HepG2 (cell line): ENCODE measurements around the gene CDYL. TPM values are rescaled to one million over a fixed set of nuclear protein-coding genes. Genes with fewer than 3 reads are reported as not detected.
A peak's percentile ranks its signal among the peaks of the same experiment; 100 is the strongest.

ENCODE experiments used
- DDIT3 ChIP-seq: sonication (generic); formaldehyde crosslinking; IDR thresholded peaks from 2 replicates; pipeline ENCODE4 v1.4.0; 2020; ENCODE audit warnings: mild to moderate bottlenecking, missing genetic modification reagents
- HNRNPLL ChIP-seq: fragments of 200-400 bp; formaldehyde crosslinking; IDR thresholded peaks from 2 replicates; pipeline ENCODE4 v1.6.1; 2017; ENCODE audit warnings: mild to moderate bottlenecking, low read depth, low read length; ENCODE audit not compliant: poor library complexity, severe bottlenecking
- IRF9 ChIP-seq: sonication (generic); formaldehyde crosslinking; IDR thresholded peaks from 2 replicates; pipeline ENCODE4 v1.8.0; 2022; ENCODE audit warnings: missing genetic modification reagents, mild to moderate bottlenecking, borderline replicate concordance
- KLF11 ChIP-seq: IDR thresholded peaks from 2 replicates; pipeline ENCODE4 v1.6.1; 2016; ENCODE audit warnings: missing compliant biosample characterization
- MED8 ChIP-seq: sonication (generic); formaldehyde crosslinking; IDR thresholded peaks from 2 replicates; pipeline ENCODE4 v1.8.1; 2023; ENCODE audit warnings: mild to moderate bottlenecking, missing genetic modification reagents; ENCODE audit not compliant: insufficient replicate concordance
- PLRG1 ChIP-seq: fragments of 450-650 bp; conservative IDR thresholded peaks from 2 replicates; pipeline ENCODE4 v1.6.1; 2016
- RBAK ChIP-seq: sonication (generic); formaldehyde crosslinking; IDR thresholded peaks from 2 replicates; pipeline ENCODE4 v1.5.1; 2020; ENCODE audit warnings: mild to moderate bottlenecking, missing genetic modification reagents
- RFX5 ChIP-seq: IDR thresholded peaks from 2 replicates; pipeline ENCODE4 v1.6.1; 2011; ENCODE audit warnings: low read depth, low read length, improper control_type of control experiment
- SALL2 ChIP-seq: sonication (generic); formaldehyde crosslinking; IDR thresholded peaks from 2 replicates; pipeline ENCODE4 v1.8.1; 2023; ENCODE audit warnings: mild to moderate bottlenecking, missing genetic modification reagents, inconsistent platforms
- SNRNP70 ChIP-seq: fragments of 200-400 bp; formaldehyde crosslinking; IDR thresholded peaks from 2 replicates; pipeline ENCODE4 v1.6.1; 2017; ENCODE audit warnings: mild to moderate bottlenecking, low read depth, low read length, moderate library complexity
- ZBED4 ChIP-seq: sonication (generic); formaldehyde crosslinking; IDR thresholded peaks from 2 replicates; pipeline ENCODE4 v1.4.0; 2020; ENCODE audit warnings: missing genetic modification reagents, borderline replicate concordance
- ZBTB43 ChIP-seq: sonication (generic); formaldehyde crosslinking; conservative IDR thresholded peaks from 2 replicates; pipeline ENCODE4 v1.4.0; 2020; ENCODE audit warnings: missing genetic modification reagents
- ZNF138 ChIP-seq: sonication (generic); formaldehyde crosslinking; IDR thresholded peaks from 2 replicates; pipeline ENCODE4 v1.5.0; 2020; ENCODE audit warnings: mild to moderate bottlenecking, low read depth, missing genetic modification reagents
- ZNF44 ChIP-seq: sonication (generic); formaldehyde crosslinking; IDR thresholded peaks from 2 replicates; pipeline ENCODE4 v1.5.1; 2020; ENCODE audit warnings: mild to moderate bottlenecking, missing genetic modification reagents
- ZNF510 ChIP-seq: sonication (generic); formaldehyde crosslinking; IDR thresholded peaks from 2 replicates; pipeline ENCODE4 v1.4.0; 2020; ENCODE audit warnings: low read depth, mild to moderate bottlenecking, missing genetic modification reagents
- ZNF629 ChIP-seq: sonication (generic); formaldehyde crosslinking; conservative IDR thresholded peaks from 2 replicates; pipeline ENCODE4 v1.5.0; 2020; ENCODE audit warnings: missing genetic modification reagents
- ZNF768 ChIP-seq: sonication (generic); formaldehyde crosslinking; IDR thresholded peaks from 2 replicates; pipeline ENCODE4 v1.4.0; 2020; ENCODE audit warnings: missing genetic modification reagents
- ZNF776 ChIP-seq: sonication (generic); formaldehyde crosslinking; IDR thresholded peaks from 2 replicates; pipeline ENCODE4 v1.4.0; 2020; ENCODE audit warnings: mild to moderate bottlenecking, missing genetic modification reagents
- polyA plus RNA-seq, 8 experiments: library from polyadenylated mRNA; depleted of rRNA in 3 of 8; stranded (reverse) in 7 of 8; unstranded in 1 of 8; fragments of >200 nt; fragmentation: Illumina TruSeq in 4 of 8; extraction: Trizol in 4 of 8; gene quantifications; 2 replicates each; pipeline versions ENCODE4 v1.2.1 to v1.2.3, GENCODE V29; 2011 to 2016; ENCODE audit warnings: low read depth in 4 of 8, missing spikeins in 1 of 8, mixed read lengths in 1 of 8; ENCODE audit not compliant: insufficient read depth in 1 of 8
- total RNA-seq, 5 experiments: library from RNA; depleted of rRNA; stranded (reverse); fragments of >200 nt; fragmentation: Illumina TruSeq; extraction: Trizol; gene quantifications; 2 replicates each; pipeline ENCODE4 v1.2.3, GENCODE V29; 2016; ENCODE audit warnings: low read depth in 1 of 5

The CDYL gene
- total and polyA plus RNA-seq, 2 of the 13 experiments (the other 11 are each of a cell fraction or from before 2014, with no cell fraction given) = 22.8 to 105 TPM

GRCh38 chr6:5003604-5004372 is 227.6 kb downstream of the CDYL start, which contains the start of gene RPP40 (continued):
- TF ChIP-seq ZNF776 (CRISPR knock-in tag) (peak; percentile 92; the same call in 1 of the 2 replicates), HNRNPLL (peak; percentile 83), ZBED4 (CRISPR knock-in tag) (peak; percentile 35; the same call in 1 of the 2 replicates), PLRG1 (no peak), IRF9 (CRISPR knock-in tag) (peak; percentile 97), ZNF629 (CRISPR knock-in tag) (0 out of 2 replicates have a peak, but pooled peaks have one; percentile 9), ZNF44 (peak; percentile 93; the same call in 1 of the 2 replicates), ZNF768 (CRISPR knock-in tag) (peak; percentile 64; the same call in 1 of the 2 replicates), ZBTB43 (CRISPR knock-in tag) (peak; percentile 90), RBAK (CRISPR knock-in tag) (no peak), DDIT3 (CRISPR knock-in tag) (no peak), SNRNP70 (no peak), SALL2 (CRISPR knock-in tag) (peak; percentile 90), RFX5 (peak; percentile 62), ZNF510 (CRISPR knock-in tag) (peak; percentile 80; the same call in 1 of the 2 replicates), ZNF138 (no peak), MED8 (peak; percentile 54), KLF11 (CRISPR knock-in tag) (peak; percentile 47; the same call in 1 of the 2 replicates)
